K562 (cell line): ENCODE data around the gene GPC2. TPM values are rescaled to one million over a fixed set of nuclear protein-coding genes. Genes with fewer than 3 reads are reported as not detected.
A peak's percentile ranks its signal among the peaks of the same experiment; 100 is the strongest.

ENCODE experiments used
- ATF3 ChIP-seq, 2 experiments: fragments of 450-650 bp in 1 of 2; sonication (generic) in 1 of 2; formaldehyde crosslinking in 1 of 2; IDR thresholded peaks in 1 of 2; conservative IDR thresholded peaks in 1 of 2; 2 replicates each; pipeline versions ENCODE4 v1.6.1 to v1.8.1; 2016 to 2023; ENCODE audit warnings: mild to moderate bottlenecking in 2 of 2, moderate library complexity in 2 of 2, inconsistent platforms in 1 of 2, missing genetic modification reagents in 1 of 2
- CHCHD3 ChIP-seq: fragments of 250-450 bp; sonication (Bioruptor Pico); IDR thresholded peaks from 2 replicates; pipeline ENCODE4 v2.1.2; 2022; ENCODE audit warnings: mild to moderate bottlenecking
- DIDO1 ChIP-seq: fragments of 450-650 bp; IDR thresholded peaks from 2 replicates; pipeline ENCODE4 v1.6.1; 2016; ENCODE audit warnings: low read depth, missing biosample characterization, missing genetic modification characterization
- FOXJ3 ChIP-seq: sonication (generic); formaldehyde crosslinking; IDR thresholded peaks from 2 replicates; pipeline ENCODE4 v1.4.0; 2020; ENCODE audit warnings: mild to moderate bottlenecking, missing genetic modification reagents
- HINFP ChIP-seq: fragments of 450-650 bp; conservative IDR thresholded peaks from 2 replicates; pipeline ENCODE4 v1.6.1; 2016; ENCODE audit warnings: missing genetic modification characterization, low read depth, mild to moderate bottlenecking, control low read depth, missing compliant biosample characterization
- KDM4B ChIP-seq, 2 experiments: fragments of 450-650 bp in 1 of 2; sonication (generic) in 1 of 2; IDR thresholded peaks; 2 replicates each; pipeline ENCODE4 v1.6.1; 2016 to 2017; ENCODE audit warnings: borderline replicate concordance in 2 of 2, antibody characterized with exemption in 1 of 2, low read depth in 1 of 2, mild to moderate bottlenecking in 1 of 2
- KLF16 ChIP-seq: IDR thresholded peaks from 2 replicates; pipeline ENCODE4 v1.6.1; 2016; ENCODE audit warnings: antibody characterized with exemption
- MTF1 ChIP-seq: fragments of 250-450 bp; sonication (Bioruptor Pico); IDR thresholded peaks from 2 replicates; pipeline ENCODE4 v1.9.0; 2021; ENCODE audit warnings: moderate library complexity, mild to moderate bottlenecking, inconsistent platforms, borderline replicate concordance
- RAD21 ChIP-seq, 2 experiments: fragments of 250-450 bp in 1 of 2; fragments of 450-650 bp in 1 of 2; sonication (Bioruptor Pico) in 1 of 2; formaldehyde crosslinking in 1 of 2; IDR thresholded peaks in 1 of 2; conservative IDR thresholded peaks in 1 of 2; 2 replicates each; pipeline versions ENCODE4 v1.4.0 to v1.8.0; 2020 to 2022; ENCODE audit warnings: mild to moderate bottlenecking in 2 of 2, moderate library complexity in 1 of 2
- SAFB2 ChIP-seq: fragments of 200-400 bp; formaldehyde crosslinking; IDR thresholded peaks from 2 replicates; pipeline ENCODE4 v1.6.1; 2018; ENCODE audit warnings: borderline replicate concordance, low read length, low read depth, moderate library complexity; ENCODE audit not compliant: severe bottlenecking
- UBTF ChIP-seq, 2 experiments: IDR thresholded peaks; 2 replicates each; pipeline ENCODE4 v1.6.1; 2012; ENCODE audit warnings: improper control_type of control experiment in 2 of 2, low read depth in 2 of 2, low read length in 2 of 2, borderline replicate concordance in 1 of 2
- YY1 ChIP-seq, 3 experiments: IDR thresholded peaks; 2 replicates each; pipeline ENCODE4 v1.6.1; 2011; ENCODE audit warnings: low read length in 2 of 3, mild to moderate bottlenecking in 2 of 3, moderate library complexity in 2 of 3, borderline replicate concordance in 1 of 3, control low read depth in 1 of 3, low read depth in 1 of 3; ENCODE audit not compliant: insufficient read depth in 3 of 3, insufficient replicate concordance in 2 of 3, control insufficient read depth in 1 of 3, insufficient read length in 1 of 3; ENCODE audit errors: extremely low read depth in 1 of 3
- ZBTB33 ChIP-seq: sonication (generic); formaldehyde crosslinking; IDR thresholded peaks from 2 replicates; pipeline ENCODE4 v1.8.1; 2023; ENCODE audit warnings: mild to moderate bottlenecking, missing genetic modification reagents
- ZBTB7A ChIP-seq: IDR thresholded peaks from 2 replicates; pipeline ENCODE4 v1.6.1; 2011; ENCODE audit warnings: low read depth, mild to moderate bottlenecking, low read length, moderate library complexity, borderline replicate concordance; ENCODE audit not compliant: control insufficient read depth
- polyA plus RNA-seq, 8 experiments: library from polyadenylated mRNA; depleted of rRNA in 4 of 8; stranded (reverse) in 5 of 8; unstranded in 3 of 8; fragments of >200 nt; fragmentation: Nextera tagmentation in 2 of 8; fragmentation: Illumina TruSeq in 1 of 8; extraction: Ambion mirVana in 2 of 8; extraction: Trizol in 1 of 8; gene quantifications; 2 replicates each; pipeline versions ENCODE4 v1.2.1 to v1.2.3, GENCODE V29; 2011 to 2014; ENCODE audit warnings: inconsistent platforms in 1 of 8, missing spikeins in 1 of 8
- total RNA-seq, 7 experiments: library from RNA; depleted of rRNA in 6 of 7; stranded (reverse); fragments of >200 nt in 6 of 7; fragmentation: Illumina TruSeq in 2 of 7; extraction: Trizol in 2 of 7; gene quantifications; 2 replicates each; pipeline versions ENCODE4 v1.2.1 to v1.2.3, GENCODE V29; 2011 to 2021; ENCODE audit warnings: low replicate concordance in 1 of 7

The GPC2 gene
- total and polyA plus RNA-seq, 9 of the 15 experiments (the other 6 are each of a cell fraction or from before 2014, with no cell fraction given) = 0.06 to 7.7 (median 1.4) TPM; not detected in 1

- no peak for TF ChIP-seq HINFP (tag)
- TF ChIP-seq MTF1 = no peak
- peak in 1 of 2 experiments; percentile 62; a peak in 1 of 4 replicates for TF ChIP-seq KDM4B (IDR thresholded peaks at IDR 0.05; ENCODE audit: borderline replicate concordance in 2 of 2, low read depth in 1 of 2)
- no peak for TF ChIP-seq CHCHD3 (CRISPR knock-in tag)
- 0 out of 4 replicates have a peak, but pooled peaks have one; percentile 49 to 65 for TF ChIP-seq UBTF (IDR thresholded peaks at IDR 0.05; ENCODE audit: borderline replicate concordance in 1 of 2, low read depth in 2 of 2, low read length in 2 of 2)
- no peak for TF ChIP-seq FOXJ3 (CRISPR knock-in tag)
- TF ChIP-seq ZBTB7A = peak; percentile 69; the same call in 1 of the 2 replicates
- no peak for TF ChIP-seq SAFB2
- 0 out of 2 replicates have a peak, but pooled peaks have one; percentile 26 for TF ChIP-seq DIDO1 (tag)
- no peak for TF ChIP-seq KLF16
- TF ChIP-seq YY1 (IDR thresholded peaks at IDR 0.05; ENCODE audit: borderline replicate concordance in 1 of 3, control insufficient read depth in 1 of 3, extremely low read depth in 1 of 3, insufficient read depth in 3 of 3, insufficient read length in 1 of 3, insufficient replicate concordance in 2 of 3, low read depth in 1 of 3, low read length in 2 of 3) = peak; percentile 69 to 94 (median 92)
- no peak for TF ChIP-seq RAD21 (CRISPR knock-in tag; conservative IDR thresholded peaks at IDR 0.05 in 1 of 2, IDR thresholded peaks at IDR 0.05 in 1 of 2)
- TF ChIP-seq ZBTB33 = no peak
- peak; percentile 25; the same call in 1 of the 2 replicates for TF ChIP-seq ATF3 (IDR thresholded peaks at IDR 0.05)
- no peak; the same call in 1 of the 2 replicates for TF ChIP-seq ATF3 (CRISPR knock-in tag; conservative IDR thresholded peaks at IDR 0.05)
These were observed 50.0 kb downstream of the GPC2 start, which contains the start of gene MBLAC1 (continued) for GRCh38 chr7:100126931-100127865.
